ENCODE data around the gene CGREF1.

The CGREF1 gene

GRCh38 chr2:27118525-27119329, at the start of gene CGREF1:
TSS of gene CGREF1 (minus strand) at chr2:27119128. CDS start at chr2:27104366, 14,762 bp downstream.
- peak; percentile 71 for DNase-seq (ENCODE audit: low spot score)

- no peak for DNase-seq (ENCODE audit: low spot score)
Measured at GRCh38 chr2:27164960-27165763, 46.2 kb upstream of the CGREF1 start.

- DNase-seq (ENCODE audit: low spot score): no peak
Measured at GRCh38 chr2:27162151-27163121, 43.5 kb upstream of the CGREF1 start.

- DNase-seq (ENCODE audit: low spot score): no peak
Measured at GRCh38 chr2:27160191-27160590, 41.3 kb upstream of the CGREF1 start.

GRCh38 chr2:27159271-27159670, 40.3 kb upstream of the CGREF1 start:
- no peak for DNase-seq (ENCODE audit: low spot score)

GRCh38 chr2:27158468-27158867, 39.5 kb upstream of the CGREF1 start:
- no peak for DNase-seq (ENCODE audit: low spot score)

GRCh38 chr2:27155069-27155520, 36.2 kb upstream of the CGREF1 start:
- no peak for DNase-seq (ENCODE audit: low spot score)

- DNase-seq (ENCODE audit: low spot score): no peak
Measured at GRCh38 chr2:27154488-27154887, 35.6 kb upstream of the CGREF1 start.

- no peak for DNase-seq (ENCODE audit: low spot score)
Measured at GRCh38 chr2:27152796-27153464, 34.0 kb upstream of the CGREF1 start.

- no peak for DNase-seq (ENCODE audit: low spot score)
Measured at GRCh38 chr2:27152102-27152795, 33.3 kb upstream of the CGREF1 start.

- no peak for DNase-seq (ENCODE audit: low spot score)
Measured at GRCh38 chr2:27150639-27151230, 31.8 kb upstream of the CGREF1 start.

- no peak for DNase-seq (ENCODE audit: low spot score)
Measured at GRCh38 chr2:27149570-27150405, 30.9 kb upstream of the CGREF1 start.

- DNase-seq (ENCODE audit: low spot score): no peak
Measured at GRCh38 chr2:27148801-27149439, 30.0 kb upstream of the CGREF1 start, which contains the start of gene TCF23. TSS of gene TCF23 (plus strand) at chr2:27149004. CDS start at chr2:27149134, 130 bp downstream.

- no peak for DNase-seq (ENCODE audit: low spot score)
Measured at GRCh38 chr2:27147935-27148334, 29.0 kb upstream of the CGREF1 start.

GRCh38 chr2:27145682-27146081, 26.8 kb upstream of the CGREF1 start:
- DNase-seq (ENCODE audit: low spot score): no peak

GRCh38 chr2:27143285-27143684, 24.4 kb upstream of the CGREF1 start:
- no peak for DNase-seq (ENCODE audit: low spot score)

GRCh38 chr2:27139310-27139709, 20.4 kb upstream of the CGREF1 start, which contains the start of gene PRR30:
TSS of gene PRR30 (minus strand) at chr2:27139410. CDS start at chr2:27138329, 1,081 bp downstream.
- no peak for DNase-seq (ENCODE audit: low spot score)

- no peak for DNase-seq (ENCODE audit: low spot score)
Measured at GRCh38 chr2:27138111-27138510, 19.2 kb upstream of the CGREF1 start.

Data from ecto neural progenitor cell (in vitro differentiated cells).